ENCODE measurements around the gene SMARCD3.

Gene SMARCD3
- long read RNA-seq, donor 1, transcript SMARCD3-201 (13 exons, 1,993 nt), result major isoform, 10 of 20 reads
- long read RNA-seq, donor 1, transcript SMARCD3-203 (14 exons, 2,018 nt), result minor isoform, 5 of 20 reads
- long read RNA-seq, donor 1, partial matches to known transcripts, result 0 of 20 reads
- long read RNA-seq, donor 1, other reads (novel, unspliced or antisense), result 0 of 20 reads
- long read RNA-seq, donor 2, partial matches to known transcripts, result 0 of 6 reads
- long read RNA-seq, donor 2, other reads (novel, unspliced or antisense), result 0 of 6 reads
- long read RNA-seq, donor 3, partial matches to known transcripts, result 0 of 8 reads
- long read RNA-seq, donor 3, other reads (novel, unspliced or antisense), result 0 of 8 reads
- long read RNA-seq, donor 4, transcript SMARCD3-209 (8 exons, 1,654 nt), result major isoform, 5 of 17 reads
- long read RNA-seq, donor 4, transcript SMARCD3-201 (13 exons, 1,993 nt), result major isoform, 5 of 17 reads
- long read RNA-seq, donor 4, partial matches to known transcripts, result 0 of 17 reads
- long read RNA-seq, donor 4, other reads (novel, unspliced or antisense), result 0 of 17 reads
- long read RNA-seq, donor 5, transcript SMARCD3-201 (13 exons, 1,993 nt), result major isoform, 5 of 39 reads
- long read RNA-seq, donor 5, partial matches to known transcripts, result 24 of 39 reads
- long read RNA-seq, donor 5, other reads (novel, unspliced or antisense), result 0 of 39 reads
- long read RNA-seq, donor 6, transcript SMARCD3-206 (4 exons, 1,755 nt), result major isoform, 6 of 19 reads
- long read RNA-seq, donor 6, partial matches to known transcripts, result 5 of 19 reads
- long read RNA-seq, donor 6, other reads (novel, unspliced or antisense), result 0 of 19 reads
- long read RNA-seq, donor 7, transcript SMARCD3-201 (13 exons, 1,993 nt), result major isoform, 11 of 29 reads
- long read RNA-seq, donor 7, partial matches to known transcripts, result 0 of 29 reads
- long read RNA-seq, donor 7, other reads (novel, unspliced or antisense), result 0 of 29 reads
- long read RNA-seq, donor 8, transcript SMARCD3-203 (14 exons, 2,018 nt), result minor isoform, 5 of 18 reads
- long read RNA-seq, donor 8, transcript SMARCD3-206 (4 exons, 1,755 nt), result minor isoform, 5 of 18 reads
- long read RNA-seq, donor 8, transcript SMARCD3-201 (13 exons, 1,993 nt), result major isoform, 8 of 18 reads
- long read RNA-seq, donor 8, partial matches to known transcripts, result 0 of 18 reads
- long read RNA-seq, donor 8, other reads (novel, unspliced or antisense), result 0 of 18 reads

DNA sequence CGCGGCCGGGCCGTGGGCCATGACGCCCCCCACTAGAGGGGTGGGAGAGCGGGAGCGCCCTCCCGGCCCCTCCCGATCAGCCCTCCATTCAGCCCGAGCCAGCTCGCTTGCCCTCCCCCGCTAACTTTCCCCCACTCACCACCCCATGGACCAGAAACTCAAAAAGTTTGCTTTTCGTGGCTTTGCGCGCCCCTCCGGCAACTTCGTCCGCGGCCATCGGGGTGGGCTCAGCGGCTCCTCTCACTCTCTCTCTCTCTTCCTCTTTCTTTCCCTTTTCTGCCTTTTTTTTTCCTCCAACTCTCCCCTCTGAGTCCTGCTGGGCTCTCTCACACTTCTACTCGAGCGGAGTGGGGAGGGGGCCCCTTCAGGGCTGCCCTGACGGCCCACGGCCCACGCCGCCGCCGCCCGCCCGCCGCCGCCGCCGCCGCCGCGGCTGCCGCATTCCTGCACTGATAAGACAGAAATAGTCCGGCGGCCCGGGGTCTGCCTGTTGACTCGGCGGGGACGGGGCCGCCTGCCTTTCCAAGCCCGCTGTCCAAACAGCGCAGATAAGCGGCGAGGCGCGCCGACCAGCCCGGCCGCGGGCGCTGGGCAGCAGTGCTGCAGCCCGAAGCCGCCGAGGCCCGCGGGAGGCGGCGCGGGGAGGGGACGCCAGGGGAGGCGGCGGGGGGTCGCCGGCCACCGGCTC is at the start of gene SMARCD3:
TSS of gene SMARCD3 (minus strand) at position 349 of the 688 bp plus-strand sequence. CDS start at position 217, 132 bp downstream.
- peak; percentile 90 for DNase-seq

DNA sequence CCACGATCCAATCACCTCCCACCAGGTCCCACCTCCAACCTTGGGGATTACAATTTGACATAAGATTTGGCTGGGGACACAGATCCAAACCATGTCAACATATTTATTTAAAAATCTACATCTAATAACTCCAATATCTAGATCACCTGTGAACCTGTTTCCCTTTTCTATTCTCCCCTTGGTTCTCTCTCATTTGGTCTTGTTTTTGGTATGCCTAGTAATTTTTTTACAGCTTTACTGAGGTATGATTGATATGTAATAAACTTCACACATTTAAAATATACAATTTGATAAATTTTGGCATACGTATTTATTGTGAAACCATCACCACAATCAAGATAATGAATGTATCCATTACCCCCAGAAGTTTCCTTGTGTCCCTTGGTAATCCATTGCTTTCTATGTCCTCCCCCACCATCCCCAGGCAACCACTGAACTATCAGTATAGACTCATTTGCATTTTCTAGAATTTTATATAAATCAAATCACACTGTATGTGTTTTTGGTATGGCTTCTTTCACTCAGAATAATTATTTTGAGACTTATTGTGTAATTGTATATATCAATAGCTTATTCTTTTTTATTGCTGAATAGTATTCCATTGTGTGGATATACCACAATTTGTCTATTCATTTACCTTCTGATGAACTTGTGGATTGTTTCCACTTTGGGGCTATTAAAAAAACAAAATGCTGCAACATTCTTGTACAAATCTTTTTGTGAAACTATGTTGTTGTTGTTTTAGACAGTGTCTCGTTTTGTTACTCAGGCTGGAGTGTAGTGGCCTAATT is 47.9 kb upstream of the SMARCD3 start:
- no peak for DNase-seq

GRCh38 chr7:151292850-151293249 is 44.4 kb upstream of the SMARCD3 start:
- DNase-seq, result no peak

- no peak for DNase-seq
Observed at GRCh38 chr7:151291206-151291605, 42.7 kb upstream of the SMARCD3 start.

DNA sequence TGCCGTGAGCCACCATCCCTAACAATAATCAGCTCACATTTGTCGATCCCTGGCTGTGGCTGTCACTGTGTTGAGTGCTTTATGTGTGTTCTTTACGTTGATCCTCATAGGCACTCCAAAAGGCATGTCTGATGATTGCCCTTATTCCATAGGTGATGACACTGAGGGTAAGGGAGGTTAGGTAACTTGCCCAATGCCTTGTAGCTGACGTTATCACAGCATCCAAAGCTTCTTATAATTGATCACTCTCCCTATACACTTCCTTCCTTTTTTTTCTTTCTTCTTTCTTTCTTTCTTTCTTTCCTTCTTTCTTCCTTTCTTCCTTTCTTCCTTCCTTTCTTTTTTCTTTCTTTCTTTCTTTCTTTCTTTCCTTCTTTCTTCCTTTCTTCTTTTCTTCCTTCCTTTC is 41.9 kb upstream of the SMARCD3 start:
- no peak for DNase-seq

- no peak for DNase-seq
Observed at GRCh38 chr7:151289891-151290290, 41.4 kb upstream of the SMARCD3 start.

GRCh38 chr7:151286148-151286547 is 37.7 kb upstream of the SMARCD3 start:
- DNase-seq, result no peak

GRCh38 chr7:151283302-151283701 is 34.8 kb upstream of the SMARCD3 start:
- DNase-seq, result no peak

DNA sequence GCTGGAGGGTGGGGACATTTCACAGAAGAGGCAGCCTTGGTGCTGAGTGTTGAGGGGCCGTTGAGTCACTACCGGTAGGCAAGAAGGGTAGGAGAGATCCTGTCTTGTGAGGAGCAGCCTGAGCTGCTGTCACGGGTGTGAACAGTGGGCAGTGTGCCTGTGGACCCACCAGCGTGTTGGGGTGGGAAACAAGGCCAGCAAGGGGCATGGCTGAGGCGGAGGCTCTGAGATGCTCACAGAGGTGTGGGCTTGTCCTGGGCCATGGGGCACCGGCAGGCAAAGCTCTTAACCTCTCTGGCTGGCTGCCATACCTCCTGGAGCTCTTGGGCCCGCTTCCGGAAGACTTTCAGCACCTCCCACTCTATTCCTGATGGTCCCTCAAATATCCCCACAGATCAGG is 33.6 kb upstream of the SMARCD3 start:
- no peak for DNase-seq

- no peak for DNase-seq
Observed at GRCh38 chr7:151281686-151282085, 33.2 kb upstream of the SMARCD3 start.

- no peak for DNase-seq
Observed at GRCh38 chr7:151280388-151281019, 32.0 kb upstream of the SMARCD3 start.

DNA sequence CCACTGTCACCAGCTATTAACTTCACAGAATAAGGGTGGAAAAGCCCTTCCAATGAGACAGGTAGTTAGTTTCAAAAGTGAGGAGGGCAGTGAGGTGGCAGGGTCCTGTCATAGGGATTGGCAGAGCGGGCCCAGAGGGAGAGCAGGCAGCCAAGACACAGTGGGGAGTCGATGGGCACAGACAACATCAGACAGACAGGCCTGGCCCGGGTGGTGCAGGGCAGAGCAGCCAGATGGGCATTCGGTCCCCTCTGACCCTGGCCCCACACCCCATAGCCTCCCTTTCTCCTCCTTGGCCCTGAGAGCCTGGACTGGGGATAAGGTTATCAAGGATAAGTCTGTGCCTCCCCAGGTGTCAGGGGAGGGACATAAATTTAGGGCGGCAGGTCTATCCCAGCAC is 31.4 kb upstream of the SMARCD3 start:
- DNase-seq, result no peak

DNA sequence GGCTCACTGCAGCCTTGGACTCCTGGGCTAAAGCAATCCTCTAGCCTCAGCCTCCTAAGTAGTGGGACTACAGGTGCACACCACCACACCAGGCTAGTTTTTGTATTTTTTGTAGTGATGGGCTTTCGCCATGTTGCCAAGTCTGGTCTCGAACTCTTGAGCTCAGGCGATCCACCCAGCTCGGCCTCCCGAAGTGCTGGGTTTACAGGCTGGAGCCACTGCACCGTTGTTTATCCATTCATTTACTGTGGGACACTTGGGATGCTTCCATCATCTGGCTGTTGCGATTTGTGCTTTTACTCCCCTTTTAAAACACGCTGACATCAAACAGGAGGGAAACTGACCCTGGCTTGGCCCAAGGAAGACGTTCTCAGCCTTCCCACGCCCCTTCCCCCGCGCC is 30.5 kb upstream of the SMARCD3 start:
- DNase-seq, result no peak

GRCh38 chr7:151277631-151278030 is 29.1 kb upstream of the SMARCD3 start:
- DNase-seq, result no peak

DNA sequence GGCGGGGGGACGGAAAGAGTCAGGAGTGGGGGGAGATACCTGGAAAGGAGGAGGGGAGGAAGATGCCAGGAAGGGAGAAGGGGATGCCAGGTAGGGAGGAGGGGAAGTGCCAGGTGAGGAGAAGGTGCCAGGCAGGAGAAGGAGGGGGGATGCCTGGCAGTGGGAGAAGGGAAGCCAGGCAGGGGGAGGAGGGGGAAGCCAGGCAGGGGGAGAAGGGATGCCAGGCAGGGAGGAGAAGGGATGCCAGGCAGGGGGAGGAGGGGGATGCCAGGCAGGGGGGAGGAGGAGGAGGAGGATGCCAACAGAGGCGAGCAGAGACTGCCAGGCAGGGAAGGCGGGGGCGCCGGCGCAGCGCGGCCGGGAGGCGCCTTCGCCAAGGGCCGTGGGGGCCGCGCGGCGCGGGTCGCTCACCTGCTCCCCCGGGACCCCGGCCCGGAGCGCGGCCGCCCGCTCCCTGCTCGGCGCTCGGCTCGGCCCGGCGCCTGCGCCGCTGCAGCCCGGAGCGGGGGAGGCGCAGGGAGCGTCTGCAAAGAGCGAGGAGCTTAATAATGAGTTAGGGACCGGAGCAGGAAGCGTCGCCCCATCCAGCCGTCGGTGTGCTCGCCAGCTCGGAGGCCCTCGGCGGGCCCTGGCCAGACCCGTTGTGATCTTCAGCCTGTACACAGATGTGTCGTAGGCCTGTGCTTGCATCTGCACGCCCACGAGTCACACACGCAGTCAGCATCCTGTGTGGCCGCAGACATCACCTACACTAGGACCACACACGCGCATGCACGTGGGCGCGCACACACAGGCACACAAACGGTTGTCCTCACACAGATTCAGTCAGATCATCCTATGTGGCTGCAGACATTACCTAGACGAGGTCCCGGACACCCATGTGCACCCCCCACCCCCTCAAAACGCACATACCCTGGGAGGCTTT is 28.4 kb upstream of the SMARCD3 start:
- peak; percentile 71 for DNase-seq

DNA sequence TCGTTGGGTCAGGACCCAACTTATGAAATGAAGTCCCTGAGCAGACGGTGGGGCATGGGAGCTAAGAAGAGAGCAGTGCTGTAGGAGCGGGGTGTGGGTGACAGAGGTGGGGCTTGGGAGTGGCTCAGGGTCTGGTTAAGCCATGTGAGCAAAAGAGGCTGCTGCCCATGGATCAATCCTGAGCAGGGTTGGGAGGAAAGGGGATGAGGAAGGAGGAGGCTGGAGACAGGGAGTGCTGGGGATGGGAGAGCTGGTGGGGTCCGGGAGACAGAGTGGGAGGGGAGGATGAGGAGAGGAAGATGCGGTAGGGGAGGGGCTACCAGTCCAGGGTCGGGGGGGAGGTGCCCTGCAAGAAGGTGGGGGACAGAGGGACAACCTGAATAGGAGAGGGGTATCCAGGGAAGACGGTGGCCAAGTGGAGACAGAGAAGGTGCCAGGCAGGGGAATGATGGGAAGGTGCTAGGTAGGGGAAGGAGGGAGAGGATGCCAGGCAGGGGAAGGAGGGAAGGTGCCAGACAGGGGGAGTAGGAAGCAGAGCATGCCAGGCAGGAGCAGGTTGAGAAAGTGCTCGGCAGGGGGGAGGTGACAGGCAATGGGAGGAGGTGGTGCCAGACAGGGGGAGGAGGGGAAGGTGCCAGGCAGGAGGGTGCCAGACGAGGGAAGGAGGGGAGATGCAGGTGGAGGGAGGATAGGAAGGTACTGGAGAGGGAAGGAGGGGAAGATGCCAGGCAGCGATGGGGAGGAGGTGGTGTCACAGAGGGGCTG is 27.5 kb upstream of the SMARCD3 start:
- DNase-seq, result no peak

- DNase-seq, result no peak
Observed at GRCh38 chr7:151274936-151275812, 26.7 kb upstream of the SMARCD3 start.

DNA sequence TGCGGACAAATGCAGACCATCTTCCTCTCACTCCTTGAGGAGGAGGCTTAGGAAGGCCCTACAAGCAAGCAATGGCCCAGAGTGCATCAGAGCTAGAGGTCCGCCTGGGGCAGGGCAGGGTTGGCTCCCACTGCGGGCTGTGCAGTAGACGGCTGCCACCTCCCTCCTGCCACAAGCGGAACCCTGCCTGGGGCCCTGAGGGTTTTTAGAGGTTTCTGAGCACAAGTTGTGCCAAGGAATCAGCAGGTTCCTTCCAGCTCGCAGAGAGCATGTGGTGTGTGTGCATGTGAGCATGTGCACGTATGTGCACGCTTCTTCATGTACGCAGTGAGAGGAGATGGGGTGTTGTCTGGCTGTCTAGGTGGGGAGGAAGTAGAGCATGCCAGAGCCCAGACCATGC is 25.9 kb upstream of the SMARCD3 start:
- no peak for DNase-seq

Data from right kidney (tissue), 9 donors.